Measurements from ENCODE around the gene OBSCN.

- no peak for TF ChIP-seq CTCF (IDR thresholded peaks at IDR 0.05; ENCODE audit: low read depth, low read length, missing input control)
- TF ChIP-seq REST (IDR thresholded peaks at IDR 0.05): no peak
- no peak for TF ChIP-seq YY1 (IDR thresholded peaks at IDR 0.05)
- TF ChIP-seq TAF1 (conservative IDR thresholded peaks at IDR 0.05): no peak
- no peak for TF ChIP-seq EGR1 (IDR thresholded peaks at IDR 0.05; ENCODE audit: low read depth in 2 of 2)
- TF ChIP-seq MAX (IDR thresholded peaks at IDR 0.05): no peak
- no peak for TF ChIP-seq FOXA1 (IDR thresholded peaks at IDR 0.05)
- no peak for TF ChIP-seq SP1 (IDR thresholded peaks at IDR 0.05)
- TF ChIP-seq RAD21 (IDR thresholded peaks at IDR 0.05): no peak
- TF ChIP-seq ATF3 (IDR thresholded peaks at IDR 0.05): no peak
Measured at GRCh38 chr1:228283043-228283371, 75.2 kb downstream of the OBSCN start.
